ENCODE data around the gene TSPAN5.

GRCh38 chr4:98516042-98516440 lies 142.4 kb downstream of the TSPAN5 start:
- TF ChIP-seq CTCF (IDR thresholded peaks at IDR 0.05) (no peak), POLR2A (IDR thresholded peaks at IDR 0.05) (no peak)

All from heart left ventricle (tissue), 13 donors.